Activated B cell treated with CpG ODN at 0.5 μM for 24 hours (primary cell): Measurements from ENCODE around the gene KIF12. TPM values are rescaled to one million over a fixed set of nuclear protein-coding genes. Genes with fewer than 3 reads are reported as not detected.

Experiments used
- ATAC-seq: fragments of 200-7000 bp; cut with Tn5 transposase; one replicate; pipeline ENCODE4 v1.10.0; 2021; ENCODE audit warnings: low read depth, mild to moderate bottlenecking, moderate library complexity
- CTCF ChIA-PET: fragments of 350-600 bp; sonication (Branson Sonifier 250); formaldehyde crosslinking; loops from one replicate; lab custom pipeline; 2021; ENCODE audit warnings: antibody characterized with exemption; lab: Charles Lee
- POLR2A ChIA-PET: fragments of 350-600 bp; sonication (Branson Sonifier 250); formaldehyde crosslinking; loops from one replicate; lab custom pipeline; 2021; ENCODE audit warnings: antibody characterized with exemption; lab: Charles Lee
- DNase-seq: peaks from one replicate; pipeline ENCODE4 v3.0.0; 2022
- H3K27ac Mint-ChIP-seq: one replicate; pipeline ENCODE4 v1.8.0; 2020; ENCODE audit warnings: mixed read lengths
- H3K27me3 Mint-ChIP-seq: one replicate; pipeline ENCODE4 v1.8.0; 2021; ENCODE audit warnings: mixed read lengths
- H3K36me3 Mint-ChIP-seq: one replicate; pipeline ENCODE4 v1.8.0; 2021; ENCODE audit warnings: low read depth, mixed read lengths
- H3K4me1 Mint-ChIP-seq: one replicate; pipeline ENCODE4 v1.8.0; 2021; ENCODE audit warnings: mixed read lengths
- H3K4me3 Mint-ChIP-seq: one replicate; pipeline ENCODE4 v1.8.0; 2020; ENCODE audit warnings: mild to moderate bottlenecking, mixed read lengths
- H3K9me3 Mint-ChIP-seq: one replicate; pipeline ENCODE4 v1.8.0; 2020; ENCODE audit warnings: mixed read lengths
- CTCF ChIP-seq: fragments of 200-600 bp; IDR thresholded peaks from one replicate; pipeline ENCODE4 v1.8.0; 2022; ENCODE audit warnings: antibody characterized with exemption, mild to moderate bottlenecking
- intact Hi-C: fragments of 100-400 bp; cut with micrococcal nuclease; formaldehyde crosslinking; loops from one replicate; pipeline ENCODE4 v1.15.1; 2024
- total RNA-seq: library from RNA; stranded (reverse); gene quantifications from 2 replicates; pipeline ENCODE4 v1.2.3, GENCODE V29; 2022

Gene KIF12
- total RNA-seq, 1 donor from 2014 or later, result not detected

GRCh38 chr9:114092336-114092735 lies 6.8 kb downstream of the KIF12 start:
- ChIA-PET CTCF (no interaction called here), POLR2A (no interaction called here)
- DNase-seq (no peak), ATAC-seq (no peak)
- Mint-ChIP-seq H3K4me3 (no peak overlapping the region), H3K36me3 (no peaks in the 10 kb centered on the region), H3K4me1 (peaks cover 4% of the 10 kb centered on the region), H3K9me3 (no peaks in the 10 kb centered on the region), H3K27ac (no peak overlapping the region), H3K27me3 (peaks cover 28% of the 10 kb centered on the region)
- no peak for TF ChIP-seq CTCF
- intact Hi-C loops, result no loop called here

- TF ChIP-seq CTCF, result no peak
- Mint-ChIP-seq H3K4me3 (no peak overlapping the region), H3K36me3 (no peaks in the 10 kb centered on the region), H3K4me1 (peaks cover 2% of the 10 kb centered on the region), H3K27ac (no peak overlapping the region), H3K9me3 (no peaks in the 10 kb centered on the region), H3K27me3 (peaks cover 23% of the 10 kb centered on the region)
- POLR2A ChIA-PET, result no interaction called here
- DNase-seq (no peak), ATAC-seq (no peak)
- CTCF ChIA-PET, result no interaction called here
- intact Hi-C loops, result no loop called here
Measured at GRCh38 chr9:114091711-114092110, 7.4 kb downstream of the KIF12 start.

GRCh38 chr9:114090798-114091197 lies 8.3 kb downstream of the KIF12 start:
- POLR2A ChIA-PET, result no interaction called here
- CTCF ChIA-PET, result no interaction called here
- intact Hi-C loops, result no loop called here

GRCh38 chr9:114089206-114089840 lies 9.8 kb downstream of the KIF12 start:
- ATAC-seq (no peak), DNase-seq (no peak)
- H3K27me3 Mint-ChIP-seq, result peaks cover 6% of the 10 kb centered on the region
- ChIA-PET POLR2A (no interaction called here), CTCF (no interaction called here)
- TF ChIP-seq CTCF, result no peak
- H3K9me3 Mint-ChIP-seq, result no peaks in the 10 kb centered on the region
- H3K4me3 Mint-ChIP-seq, result no peak overlapping the region
- intact Hi-C loops, result no loop called here
- H3K27ac Mint-ChIP-seq, result no peak overlapping the region
- no peaks in the 10 kb centered on the region for H3K36me3 Mint-ChIP-seq
- H3K4me1 Mint-ChIP-seq, result no peaks in the 10 kb centered on the region

More at GRCh38 chr9:114090798-114091197, 8.3 kb downstream of the KIF12 start:
- ATAC-seq (no peak), DNase-seq (no peak)
- Mint-ChIP-seq H3K4me1 (no peaks in the 10 kb centered on the region), H3K36me3 (no peaks in the 10 kb centered on the region), H3K27ac (no peak overlapping the region), H3K4me3 (no peak overlapping the region), H3K9me3 (no peaks in the 10 kb centered on the region), H3K27me3 (peaks cover 17% of the 10 kb centered on the region)
- no peak for TF ChIP-seq CTCF

- CTCF ChIA-PET, result no interaction called here
- Mint-ChIP-seq H3K27ac (no peak overlapping the region), H3K27me3 (peaks cover 6% of the 10 kb centered on the region), H3K4me1 (no peaks in the 10 kb centered on the region), H3K36me3 (no peaks in the 10 kb centered on the region), H3K4me3 (no peak overlapping the region), H3K9me3 (no peaks in the 10 kb centered on the region)
- DNase-seq (no peak), ATAC-seq (no peak)
- intact Hi-C loops, result no loop called here
- TF ChIP-seq CTCF, result no peak
- POLR2A ChIA-PET, result no interaction called here
Measured at GRCh38 chr9:114088571-114089170, 10.4 kb downstream of the KIF12 start.
